ENCODE results near the gene C5AR2.

GRCh38 chr19:47283405-47284059 is 48.4 kb upstream of the C5AR2 start:
- TF ChIP-seq CTCF (IDR thresholded peaks at IDR 0.05; ENCODE audit: low read depth, low read length, poor library complexity, severe bottlenecking) (no peak), EZH2phosphoT487 (IDR thresholded peaks at IDR 0.05; ENCODE audit: borderline replicate concordance, low read length) (no peak)

All from DOHH2 (cell line).